ENCODE data around the gene EGR1. TPM values are rescaled to one million over a fixed set of nuclear protein-coding genes. Genes with fewer than 3 reads are reported as not detected.

Gene EGR1
- total RNA-seq, 1 experiment from 2014 or later = 1.9 TPM

DNA sequence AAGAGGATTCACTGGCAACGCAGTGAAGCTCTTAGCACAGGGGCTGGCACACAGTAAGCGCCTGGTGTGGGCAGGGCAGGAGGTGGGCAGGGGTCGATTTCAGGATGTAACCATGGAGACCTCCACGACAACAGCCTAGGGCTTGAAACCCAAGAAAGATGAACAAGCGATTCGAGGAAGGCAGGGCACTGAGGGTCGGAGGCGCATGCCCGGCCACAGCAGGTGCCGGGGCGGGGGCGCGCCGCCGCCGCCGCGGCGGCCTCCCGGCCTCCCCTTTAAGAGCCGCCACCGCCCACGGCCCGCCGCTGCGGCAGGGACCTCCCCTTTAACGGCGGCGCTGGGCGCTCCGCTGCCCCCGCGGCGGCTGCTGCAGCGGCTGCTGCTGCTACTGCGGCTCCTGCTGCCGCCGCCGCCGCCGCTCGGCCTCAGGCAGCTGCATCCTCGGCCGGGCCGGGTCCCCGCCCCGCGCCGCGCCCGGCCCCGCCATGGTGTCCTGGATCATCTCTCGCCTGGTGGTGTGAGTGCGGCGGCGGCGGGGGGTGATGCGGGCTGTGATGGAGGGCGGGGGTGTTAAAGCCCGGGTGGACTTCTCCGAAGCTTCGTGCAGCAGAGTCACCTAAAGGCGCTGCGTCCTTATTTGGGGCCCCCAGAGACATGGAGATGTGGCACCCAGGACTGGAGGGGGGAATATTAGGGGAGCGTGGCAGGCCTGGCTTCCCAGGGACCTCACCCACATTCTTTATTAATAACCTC is 26.4 kb upstream of the EGR1 start, which contains the start of gene REEP2:
REEP2 (plus strand) TSS at position 334 of the 753 bp plus-strand sequence; CDS start at position 486, 152 bp downstream.
- H3K4me1 ChIP-seq (ENCODE audit: insufficient read depth, low read length) = no peaks in the 10 kb centered on the region
- intact Hi-C loops (cut with micrococcal nuclease) = no loop called here
- TF ChIP-seq, protein P1, sequence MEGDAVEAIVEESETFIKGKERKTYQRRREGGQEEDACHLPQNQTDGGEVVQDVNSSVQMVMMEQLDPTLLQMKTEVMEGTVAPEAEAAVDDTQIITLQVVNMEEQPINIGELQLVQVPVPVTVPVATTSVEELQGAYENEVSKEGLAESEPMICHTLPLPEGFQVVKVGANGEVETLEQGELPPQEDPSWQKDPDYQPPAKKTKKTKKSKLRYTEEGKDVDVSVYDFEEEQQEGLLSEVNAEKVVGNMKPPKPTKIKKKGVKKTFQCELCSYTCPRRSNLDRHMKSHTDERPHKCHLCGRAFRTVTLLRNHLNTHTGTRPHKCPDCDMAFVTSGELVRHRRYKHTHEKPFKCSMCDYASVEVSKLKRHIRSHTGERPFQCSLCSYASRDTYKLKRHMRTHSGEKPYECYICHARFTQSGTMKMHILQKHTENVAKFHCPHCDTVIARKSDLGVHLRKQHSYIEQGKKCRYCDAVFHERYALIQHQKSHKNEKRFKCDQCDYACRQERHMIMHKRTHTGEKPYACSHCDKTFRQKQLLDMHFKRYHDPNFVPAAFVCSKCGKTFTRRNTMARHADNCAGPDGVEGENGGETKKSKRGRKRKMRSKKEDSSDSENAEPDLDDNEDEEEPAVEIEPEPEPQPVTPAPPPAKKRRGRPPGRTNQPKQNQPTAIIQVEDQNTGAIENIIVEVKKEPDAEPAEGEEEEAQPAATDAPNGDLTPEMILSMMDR (conservative IDR thresholded peaks at IDR 0.05; ENCODE audit: low read depth, low read length) = no peak
- TF ChIP-seq EZH2phosphoT487 (IDR thresholded peaks at IDR 0.05; ENCODE audit: borderline replicate concordance, low read length) (no peak), EZH2 (IDR thresholded peaks at IDR 0.05; ENCODE audit: low read length, unreplicated experiment) (no peak)
- H3K9ac ChIP-seq (ENCODE audit: low read length) = no peak within 1 kb of the TSS
- H3K27me3 ChIP-seq (ENCODE audit: low read length) = no peaks in the 10 kb centered on the region
- H3K9me2 ChIP-seq (replicated peaks; ENCODE audit: low read length) = no peaks in the 10 kb centered on the region
- peaks cover 8% of the 10 kb centered on the region for H3K36me3 ChIP-seq (ENCODE audit: low read depth, low read length)
- no peaks in the 10 kb centered on the region for H4K20me1 ChIP-seq (ENCODE audit: low read length)
- BruUV-seq (replicated peaks) = no TSS peak
- ATAC-seq = peak; percentile 85
- peak within 1 kb of the TSS; percentile 61; the same call in 1 of the 2 replicates for H2AFZ ChIP-seq (ENCODE audit: low read length)
- H3K27ac ChIP-seq (ENCODE audit: low read length) = no peak within 1 kb of the TSS
- H3K4me2 ChIP-seq (ENCODE audit: low read length) = peak within 1 kb of the TSS; percentile 80
- peak; percentile 38 for DNase-seq
- CTCF ChIA-PET = interaction anchor here (0.7 kb wide), 1 partner anchor 100 kb away, joined by 3 read pairs; no protein-coding TSS in a partner anchor
- no peaks in the 10 kb centered on the region for H3K9me3 ChIP-seq (ENCODE audit: low read length)
- no peaks in the 10 kb centered on the region for H3K79me2 ChIP-seq (ENCODE audit: low read length)
- POLR2A ChIA-PET (ENCODE audit: unreplicated experiment) = no interaction called here
- peak within 1 kb of the TSS; percentile 59 for H3K4me3 ChIP-seq (ENCODE audit: low read length)
- no peaks in the 10 kb centered on the region for H3F3A ChIP-seq (ENCODE audit: low read length, unreplicated experiment)

DNA sequence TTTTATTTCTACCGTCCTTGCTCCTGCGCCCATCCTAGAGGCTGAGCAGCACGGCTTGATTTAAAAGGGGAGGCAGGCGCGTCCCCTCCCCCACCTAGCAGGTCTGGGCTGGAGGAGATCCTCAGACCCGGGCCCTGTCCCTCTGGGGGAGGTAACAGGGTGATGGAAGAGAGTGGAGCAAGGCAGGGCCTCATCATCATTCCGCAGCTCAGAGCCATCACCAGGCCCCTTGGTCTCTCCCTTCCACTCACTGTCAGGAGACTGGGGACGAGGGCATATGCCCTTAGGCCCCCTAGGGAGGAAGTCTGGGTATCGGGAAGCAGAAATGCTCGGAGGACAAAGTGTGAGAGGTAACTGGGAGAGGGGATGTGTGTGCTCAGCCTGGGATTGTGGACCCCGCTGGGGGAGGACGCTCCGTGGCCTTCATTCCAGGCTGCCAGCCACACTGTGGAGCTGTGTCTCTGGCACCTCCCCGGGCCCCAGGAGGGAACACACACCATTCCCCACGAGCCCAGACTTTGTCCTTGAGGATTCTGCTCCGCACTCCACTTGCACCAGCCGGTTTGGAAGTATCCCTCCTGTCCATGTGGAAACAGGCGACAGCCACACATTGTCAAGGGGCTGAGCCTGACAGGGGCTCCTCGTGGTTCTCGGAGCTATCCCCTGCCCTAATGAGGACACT is 25.7 kb upstream of the EGR1 start:
- intact Hi-C loops (cut with micrococcal nuclease) = no loop called here
- Histone ChIP-seq H2AFZ (ENCODE audit: low read length) (peak overlapping the region; percentile 61; the same call in 1 of the 2 replicates), H3K27me3 (ENCODE audit: low read length) (no peaks in the 10 kb centered on the region), H3K36me3 (ENCODE audit: low read depth, low read length) (peaks cover 8% of the 10 kb centered on the region), H3K4me1 (ENCODE audit: insufficient read depth, low read length) (no peaks in the 10 kb centered on the region), H3F3A (ENCODE audit: low read length, unreplicated experiment) (no peaks in the 10 kb centered on the region), H3K79me2 (ENCODE audit: low read length) (no peaks in the 10 kb centered on the region), H3K9ac (ENCODE audit: low read length) (no peak overlapping the region), H3K4me3 (ENCODE audit: low read length) (peak overlapping the region; percentile 59), H3K4me2 (ENCODE audit: low read length) (peak overlapping the region; percentile 80), H4K20me1 (ENCODE audit: low read length) (no peaks in the 10 kb centered on the region), H3K9me3 (ENCODE audit: low read length) (no peaks in the 10 kb centered on the region), H3K9me2 (replicated peaks; ENCODE audit: low read length) (no peaks in the 10 kb centered on the region), H3K27ac (ENCODE audit: low read length) (no peak overlapping the region)
- ATAC-seq (0 out of 2 replicates have a peak, but pooled peaks have one; percentile 6), DNase-seq (no peak)
- CTCF ChIA-PET = interaction anchor here (0.7 kb wide), 1 partner anchor 101 kb away, joined by 3 read pairs; no protein-coding TSS in a partner anchor
- POLR2A ChIA-PET (ENCODE audit: unreplicated experiment) = no interaction called here
- TF ChIP-seq EZH2 (IDR thresholded peaks at IDR 0.05; ENCODE audit: low read length, unreplicated experiment) (no peak), EZH2phosphoT487 (IDR thresholded peaks at IDR 0.05; ENCODE audit: borderline replicate concordance, low read length) (no peak)
- TF ChIP-seq, protein P1 (conservative IDR thresholded peaks at IDR 0.05; ENCODE audit: low read depth, low read length) = no peak
- no TSS peak for BruUV-seq (replicated peaks)
